GM03348 (cell line): ENCODE measurements around the gene PCSK7.
"Not testable (repeated sequence)": the region's sequence is repeated elsewhere in the genome, so short reads cannot be mapped to it uniquely, and the experiment has no call there.

ENCODE experiments used
- DNase-seq: peaks from one replicate; pipeline ENCODE4 v3.0.0; 2012; ENCODE audit warnings: low spot score

PCSK7 gene

DNA sequence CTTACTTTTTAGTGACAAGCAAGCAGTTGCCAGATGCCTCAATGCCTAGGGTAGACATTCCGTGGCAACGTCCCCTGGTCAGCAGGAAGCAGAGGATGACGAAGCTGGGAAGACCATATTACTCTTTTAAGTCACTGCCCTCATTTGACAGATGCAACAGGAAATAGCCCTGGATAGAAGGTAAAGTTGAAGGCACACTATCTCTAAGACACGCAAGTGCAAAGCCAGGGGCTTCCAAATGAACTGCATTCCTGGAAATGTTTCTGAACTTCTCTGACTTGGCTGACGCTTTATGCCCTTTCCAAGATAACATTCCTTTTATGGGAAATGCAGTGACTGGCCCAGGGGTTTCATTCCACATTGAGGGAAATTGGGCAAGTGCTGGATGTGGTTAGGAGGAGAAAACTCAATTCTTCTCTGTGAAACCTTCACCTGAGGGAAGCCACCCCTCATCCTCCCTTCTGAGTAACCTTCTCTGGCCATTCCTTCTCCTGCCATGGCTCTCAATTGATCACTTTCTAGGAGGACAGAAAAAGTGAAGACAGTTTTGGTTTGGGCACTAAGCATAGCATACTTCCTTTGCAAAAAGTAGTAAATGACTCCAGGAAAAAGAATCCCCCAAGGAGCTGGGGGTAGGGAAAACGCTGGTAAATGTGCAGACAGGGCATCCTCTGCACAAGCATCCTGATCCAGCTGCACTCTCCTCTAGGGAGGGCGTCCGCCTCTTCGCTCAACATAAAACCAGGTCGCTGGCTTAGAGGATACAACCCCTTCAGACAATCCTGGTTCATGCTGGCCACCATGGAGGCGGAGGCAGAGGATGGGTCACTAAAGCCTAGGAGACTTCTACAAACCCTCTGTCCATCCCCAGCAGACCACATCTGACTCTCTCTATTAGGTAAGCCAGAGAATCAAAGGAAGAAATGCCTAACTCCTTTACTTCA is 14.5 kb downstream of the PCSK7 start:
- DNase-seq: peak; percentile 42

DNA sequence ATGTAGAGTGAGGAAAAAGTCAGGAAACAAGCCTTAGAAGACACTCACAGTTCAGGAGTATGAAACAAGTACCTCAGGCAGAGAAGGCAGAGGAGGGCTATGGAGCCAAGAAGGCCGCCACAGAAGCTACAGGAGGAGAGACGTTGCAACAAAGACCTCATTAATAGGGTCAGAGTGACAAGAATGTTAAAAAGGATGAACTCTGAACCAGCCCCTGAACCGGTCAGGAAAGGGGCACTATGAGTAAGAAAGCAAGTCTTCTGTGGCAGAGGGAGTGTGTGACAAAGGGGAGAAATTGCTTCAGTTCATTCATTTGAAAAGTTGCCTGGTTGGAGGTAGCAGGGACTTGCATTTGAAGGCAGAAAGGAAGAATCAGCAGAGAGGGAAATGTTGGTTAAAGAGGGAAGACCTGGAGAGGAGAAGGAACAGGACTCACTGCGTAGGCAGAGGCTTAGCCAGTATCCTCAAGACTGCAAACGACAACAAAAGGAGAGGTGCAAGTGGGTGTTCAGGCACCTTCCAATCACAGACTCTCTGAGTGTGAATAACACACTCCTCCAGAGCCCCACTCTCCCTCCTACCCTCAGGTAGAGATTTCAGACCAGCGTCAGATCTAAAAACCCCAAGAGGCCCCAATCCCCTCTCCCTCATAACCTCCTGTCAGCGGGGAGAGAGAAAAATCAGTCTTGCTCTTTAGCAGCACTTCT is 17.3 kb downstream of the PCSK7 start:
- DNase-seq: no peak

DNA sequence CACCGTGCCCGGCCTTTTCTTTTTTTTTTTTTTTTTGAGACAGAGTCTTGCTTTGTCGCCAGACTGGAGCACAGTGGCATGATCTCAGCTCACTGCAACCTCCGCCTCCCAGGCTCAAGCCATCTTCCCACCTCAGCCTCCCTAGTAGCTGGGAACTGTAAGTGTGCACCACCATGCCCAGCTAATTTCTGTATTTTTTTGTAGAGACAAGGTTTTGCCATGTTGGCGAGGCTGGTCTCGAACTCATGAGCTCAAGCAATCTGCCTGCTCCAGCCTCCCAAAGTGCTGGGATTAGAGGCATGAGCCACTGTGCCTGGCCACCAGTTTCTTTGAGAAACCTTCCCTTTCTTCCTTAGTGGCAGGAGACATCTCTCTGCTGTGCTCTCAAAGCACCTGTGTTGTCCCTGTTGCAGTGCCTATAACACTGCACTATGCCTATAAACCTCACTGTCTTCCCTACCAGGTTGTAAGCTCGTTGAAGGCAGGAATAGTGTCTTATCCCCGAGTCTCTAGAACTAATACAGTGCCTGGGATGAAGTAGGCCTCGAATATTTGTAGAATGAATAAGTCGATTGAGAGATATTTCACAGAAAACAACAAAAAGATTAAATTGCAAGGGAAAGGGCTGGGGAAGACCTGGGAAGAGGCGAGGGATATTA is 19.0 kb downstream of the PCSK7 start:
- no peak for DNase-seq

DNA sequence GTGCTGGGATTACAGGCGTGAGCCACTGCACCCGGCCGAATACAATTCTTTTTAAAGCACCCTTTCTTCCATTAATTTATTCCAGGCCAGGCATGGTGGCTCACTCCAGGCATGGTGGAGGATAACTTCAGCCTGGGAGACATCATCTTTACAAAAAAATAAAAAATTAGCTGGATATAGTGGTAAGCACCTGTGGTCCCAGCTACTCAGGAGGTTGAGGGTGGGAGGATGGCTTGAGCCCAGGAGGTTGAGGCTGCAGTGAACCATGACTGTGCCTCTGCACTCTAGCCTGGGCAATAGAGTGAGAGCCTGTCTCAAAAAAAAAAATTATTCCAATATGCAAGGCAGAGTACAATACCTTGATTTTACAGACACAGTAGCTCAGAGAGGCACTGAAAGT is 21.3 kb downstream of the PCSK7 start:
- no peak for DNase-seq

DNA sequence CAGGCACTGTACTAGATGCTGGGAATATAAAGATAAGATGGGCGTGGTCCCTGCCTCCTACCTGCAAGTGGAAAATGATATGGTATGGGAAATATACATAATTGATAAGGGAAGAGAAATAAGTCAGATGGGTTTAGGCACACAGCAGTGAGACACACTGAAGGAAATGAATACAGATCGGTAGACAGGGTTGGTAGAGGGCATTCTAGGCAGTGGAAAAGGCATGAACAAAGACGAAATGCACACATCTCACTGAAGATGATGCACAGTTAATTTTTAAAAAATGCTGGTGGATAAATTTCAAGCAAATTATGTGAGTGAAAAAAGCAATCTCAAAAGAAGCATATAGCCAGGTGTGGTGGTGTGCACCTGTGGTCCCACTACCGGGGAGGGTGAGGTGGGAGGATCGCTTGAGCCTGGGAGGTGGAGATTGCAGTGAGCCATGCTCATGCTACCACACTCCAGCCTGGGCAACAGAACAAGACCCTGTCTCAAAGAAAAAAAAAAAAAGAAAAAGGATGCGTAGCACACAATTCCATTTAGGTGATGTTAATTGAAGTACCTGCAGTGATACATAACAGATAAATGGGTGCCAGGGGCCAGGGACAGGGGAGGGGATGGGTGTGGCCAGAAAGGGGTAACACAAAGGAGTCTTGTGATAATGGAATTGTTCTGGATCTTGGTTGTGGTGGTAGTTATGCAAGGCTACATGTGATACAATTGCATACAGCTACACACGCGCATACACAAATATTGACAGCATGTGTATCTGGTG is 22.3 kb downstream of the PCSK7 start:
- DNase-seq: not testable (repeated sequence)

DNA sequence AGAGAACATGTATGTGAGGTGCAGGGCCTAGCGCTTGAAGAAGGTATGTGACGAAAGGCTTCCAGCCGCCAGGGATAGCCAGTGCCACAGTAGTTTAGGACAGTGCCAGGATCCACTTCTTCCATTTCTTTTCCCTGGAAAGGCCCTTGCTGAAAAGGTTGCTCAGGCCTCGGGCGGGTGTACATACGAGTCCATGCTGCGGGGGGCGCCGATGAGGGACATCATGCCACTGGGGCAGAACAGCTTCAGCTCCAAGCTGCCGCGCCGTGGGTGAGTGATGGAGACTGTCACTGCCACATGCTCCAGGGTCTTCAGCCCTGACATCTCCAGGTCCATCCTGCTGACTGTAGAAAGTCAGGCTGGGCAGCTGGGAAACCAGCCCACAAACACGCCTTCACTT is 23.2 kb downstream of the PCSK7 start:
- not testable (repeated sequence) for DNase-seq

DNA sequence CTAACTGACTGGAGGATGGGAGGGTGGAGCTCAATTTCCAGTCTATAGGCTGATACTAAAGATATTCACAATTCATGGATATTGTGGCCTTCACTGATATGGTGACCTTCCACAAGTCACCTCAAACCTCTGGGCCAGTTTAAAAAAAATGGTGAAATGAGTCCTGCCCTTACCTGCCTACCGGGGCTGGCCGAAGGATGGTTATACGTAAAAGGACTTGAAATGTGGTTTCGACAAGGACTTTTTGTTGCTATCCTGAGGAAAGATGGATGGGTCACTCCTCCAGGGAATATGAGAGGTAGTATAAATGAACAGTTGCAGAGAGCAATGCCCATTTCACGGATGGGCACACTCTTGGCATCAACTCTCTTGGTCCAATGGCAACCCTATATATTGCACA is 24.4 kb downstream of the PCSK7 start:
- not testable (repeated sequence) for DNase-seq

DNA sequence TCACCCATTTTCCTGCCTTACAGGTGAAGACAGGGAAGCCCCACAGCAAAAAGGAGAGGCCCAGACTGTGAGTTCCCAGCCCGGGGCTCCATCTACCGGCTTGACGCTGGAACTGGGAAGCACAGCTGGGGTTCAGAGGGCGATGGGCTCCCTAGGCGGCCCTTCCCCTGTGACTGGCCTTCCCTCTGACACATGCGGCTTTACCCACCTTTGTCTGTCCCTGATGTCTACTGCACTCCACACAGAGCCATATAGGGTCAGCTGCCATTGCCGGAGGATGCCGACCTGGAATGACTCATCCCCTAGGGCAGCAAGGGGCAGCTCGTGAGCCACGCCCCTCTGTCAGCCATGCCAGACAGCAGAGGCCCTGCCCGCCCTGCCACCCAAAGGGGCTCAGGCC is 25.0 kb downstream of the PCSK7 start:
- not testable (repeated sequence) for DNase-seq

DNA sequence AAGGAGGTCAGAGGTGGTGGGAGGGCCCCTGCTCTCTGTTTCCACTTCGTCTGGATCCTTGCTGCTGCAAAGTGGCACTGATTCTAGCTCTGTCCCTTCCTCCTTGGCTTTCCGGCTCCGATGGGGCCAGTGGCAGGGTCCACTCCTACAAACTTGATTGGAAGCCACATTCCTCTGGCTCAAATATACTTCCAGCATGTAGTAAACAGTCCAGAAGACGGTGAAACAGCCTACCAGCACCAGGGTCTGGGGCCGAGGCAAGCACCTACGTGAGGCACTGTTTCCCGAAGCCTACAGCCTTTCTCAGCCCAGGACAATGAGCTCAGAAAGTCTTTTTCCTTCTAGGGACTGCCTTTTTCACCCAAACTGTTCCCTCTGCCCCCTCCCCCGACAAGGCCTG is 25.8 kb downstream of the PCSK7 start:
- DNase-seq: not testable (repeated sequence)

DNA sequence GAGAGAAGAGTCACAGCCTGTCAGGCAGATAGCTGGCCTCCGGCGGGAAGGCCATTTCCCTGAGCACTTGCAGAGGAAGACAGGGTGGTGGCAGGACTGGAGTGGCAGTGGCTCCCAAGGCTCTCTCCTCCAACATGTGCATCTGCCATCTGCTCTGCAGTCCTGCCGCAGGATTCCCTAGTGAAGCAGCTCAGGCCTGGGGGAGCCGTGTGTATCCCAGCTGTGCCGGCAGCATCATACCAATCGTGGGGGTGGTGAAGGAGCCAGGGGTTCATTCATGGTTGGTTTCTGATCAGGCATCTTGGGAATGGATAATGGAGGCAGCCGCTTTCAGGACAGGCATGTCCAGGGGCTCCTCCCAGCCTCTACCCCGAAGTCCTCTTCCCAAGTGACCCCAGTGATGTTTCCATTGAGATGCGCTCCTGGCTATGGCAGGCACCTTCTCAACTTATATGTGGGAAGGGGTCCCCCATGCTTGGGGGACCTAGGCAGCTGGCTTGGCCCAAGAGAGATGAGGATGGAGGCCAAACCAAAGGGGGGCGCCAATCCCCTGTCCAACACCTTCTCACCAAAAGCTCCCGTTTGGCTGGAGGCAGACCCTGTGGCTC is 26.6 kb downstream of the PCSK7 start:
- DNase-seq: no peak

DNA sequence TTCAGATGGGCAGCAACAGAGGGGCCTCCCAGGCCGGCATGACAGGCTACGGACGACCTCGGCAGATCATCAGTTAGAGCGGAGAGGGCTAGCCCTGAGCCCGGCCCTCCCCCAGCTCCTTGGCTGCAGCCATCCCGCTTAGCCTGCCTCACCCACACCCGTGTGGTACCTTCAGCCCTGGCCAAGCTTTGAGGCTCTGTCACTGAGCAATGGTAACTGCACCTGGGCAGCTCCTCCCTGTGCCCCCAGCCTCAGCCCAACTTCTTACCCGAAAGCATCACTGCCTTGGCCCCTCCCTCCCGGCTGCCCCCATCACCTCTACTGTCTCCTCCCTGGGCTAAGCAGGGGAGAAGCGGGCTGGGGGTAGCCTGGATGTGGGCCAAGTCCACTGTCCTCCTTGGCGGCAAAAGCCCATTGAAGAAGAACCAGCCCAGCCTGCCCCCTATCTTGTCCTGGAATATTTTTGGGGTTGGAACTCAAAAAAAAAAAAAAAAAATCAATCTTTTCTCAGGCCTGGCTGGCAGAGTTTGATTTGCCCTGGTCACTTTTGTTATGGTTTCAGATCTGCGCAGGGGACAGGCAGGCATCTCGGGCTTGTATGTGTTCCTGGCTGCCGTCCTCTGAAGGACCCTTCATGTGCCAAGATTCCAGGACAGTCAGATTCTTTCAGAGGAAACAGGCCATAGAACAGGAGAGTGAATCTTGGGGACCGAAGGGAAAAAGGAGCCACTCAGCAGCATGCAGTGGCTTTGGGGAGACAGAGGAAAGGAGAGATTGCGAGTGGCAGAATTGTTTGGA is 27.4 kb downstream of the PCSK7 start:
- no peak for DNase-seq

DNA sequence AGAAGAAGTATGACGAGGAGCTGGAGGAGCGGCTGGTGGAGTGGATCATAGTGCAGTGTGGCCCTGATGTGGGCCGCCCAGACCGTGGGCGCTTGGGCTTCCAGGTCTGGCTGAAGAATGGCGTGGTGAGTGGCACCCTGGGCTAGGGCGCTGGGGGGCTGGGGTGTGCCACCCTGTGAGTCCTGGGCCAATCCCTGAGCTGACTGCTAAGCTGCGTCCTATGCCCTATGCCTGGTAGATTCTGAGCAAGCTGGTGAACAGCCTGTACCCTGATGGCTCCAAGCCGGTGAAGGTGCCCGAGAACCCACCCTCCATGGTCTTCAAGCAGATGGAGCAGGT is 28.8 kb downstream of the PCSK7 start:
- no peak for DNase-seq

DNA sequence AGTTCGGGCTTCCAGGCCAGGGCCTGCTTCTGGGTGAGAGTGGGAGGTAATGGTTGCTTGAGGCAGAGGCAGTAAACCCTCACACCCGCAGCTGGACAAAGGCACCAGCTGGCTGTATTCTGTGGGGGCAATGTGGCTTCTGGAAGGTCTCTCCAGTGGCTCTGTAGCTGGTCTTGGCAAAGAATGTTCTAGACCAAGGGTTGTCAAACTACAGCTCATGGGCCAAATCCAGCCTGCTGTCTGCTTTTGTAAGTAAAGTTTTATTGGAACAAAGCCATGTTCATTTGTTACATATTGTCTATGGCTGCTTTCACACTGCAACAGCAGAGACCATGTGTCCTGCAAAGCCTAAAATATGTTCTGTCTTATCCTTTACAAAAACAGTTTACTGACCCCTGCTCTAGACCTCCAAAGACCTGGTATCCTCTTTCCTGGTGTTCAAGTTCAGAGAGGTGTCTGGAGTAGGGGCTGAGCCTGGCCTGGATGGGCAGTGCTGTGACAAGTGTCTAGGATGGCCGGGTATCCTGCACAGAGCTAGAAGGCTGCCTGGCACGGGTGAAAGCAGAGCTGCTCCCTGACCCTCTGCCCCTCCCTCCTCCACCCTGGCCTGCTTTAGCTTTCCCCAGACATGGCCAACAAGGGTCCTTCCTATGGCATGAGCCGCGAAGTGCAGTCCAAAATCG is 29.3 kb downstream of the PCSK7 start:
- DNase-seq: no peak

DNA sequence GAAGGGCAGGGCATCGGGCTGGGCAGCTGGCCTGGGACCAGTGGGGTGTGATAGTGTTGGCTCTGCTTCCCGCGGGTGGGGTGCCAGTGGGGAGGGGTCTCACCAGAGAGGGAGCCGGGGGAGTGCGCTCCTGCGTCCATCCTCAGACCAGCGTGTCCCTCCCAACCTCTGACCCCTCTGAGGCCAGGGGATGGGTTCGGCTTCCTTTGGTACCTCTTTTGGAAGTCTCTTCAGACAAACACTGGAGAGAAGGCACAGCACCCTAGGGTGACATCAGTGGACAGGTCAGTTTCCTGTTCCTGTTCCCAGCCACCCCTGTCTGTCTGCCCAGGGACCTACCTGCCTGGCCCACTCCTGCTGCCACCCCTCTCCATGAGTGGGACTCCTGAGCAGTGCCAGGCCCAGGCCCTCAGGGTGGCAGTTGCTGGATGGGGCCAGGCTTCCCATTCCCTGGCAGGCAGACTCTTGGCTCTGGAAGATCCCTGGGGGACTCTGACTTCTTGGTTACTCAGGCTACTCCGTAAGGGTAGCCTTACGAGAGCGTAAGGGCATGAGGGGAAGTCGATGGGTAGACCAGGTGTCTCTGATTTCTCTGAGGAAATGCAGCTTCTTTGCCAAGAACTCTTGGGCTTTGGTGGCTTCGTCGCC is 30.1 kb downstream of the PCSK7 start:
- no peak for DNase-seq

DNA sequence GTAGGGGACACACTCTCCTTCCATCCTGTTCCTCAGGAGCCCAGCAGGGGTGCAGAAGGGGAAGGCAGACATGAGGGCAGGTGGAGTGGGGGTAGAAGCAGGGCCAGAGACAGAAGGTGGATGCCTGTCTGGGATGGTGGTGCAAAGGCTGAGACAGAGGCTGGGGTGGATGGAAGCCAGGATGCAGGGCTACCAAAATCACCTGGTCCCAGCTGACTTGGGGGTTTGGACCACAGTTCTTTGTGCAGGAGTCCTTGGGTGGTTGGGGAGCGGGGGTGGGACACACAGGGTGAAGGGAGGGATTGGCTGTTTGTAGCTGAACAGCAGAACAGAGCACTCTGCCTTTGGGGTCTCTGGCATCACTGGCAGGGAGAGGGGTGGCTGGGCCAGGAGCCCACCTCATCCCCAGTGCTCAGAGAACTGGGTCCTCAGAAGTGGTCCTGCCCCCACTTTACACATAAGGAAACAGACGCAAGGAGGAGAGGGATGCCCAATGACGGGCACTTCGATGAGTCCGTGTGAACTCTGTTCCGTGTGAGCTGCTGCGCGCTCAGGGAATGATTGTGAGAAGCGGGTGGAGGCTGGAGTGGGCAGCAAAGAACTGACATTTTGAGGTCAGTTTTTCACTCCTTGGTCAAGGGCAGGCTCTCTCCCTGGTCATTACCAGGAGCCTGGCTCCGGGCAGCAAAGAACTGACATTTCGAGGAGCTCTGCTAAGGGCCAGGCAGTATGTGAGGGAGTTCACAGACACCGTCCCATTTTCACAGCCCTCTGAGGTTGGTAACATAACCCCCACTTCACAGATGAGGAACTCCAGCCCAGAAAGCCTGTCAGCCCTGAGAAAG is 30.8 kb downstream of the PCSK7 start:
- no peak for DNase-seq

DNA sequence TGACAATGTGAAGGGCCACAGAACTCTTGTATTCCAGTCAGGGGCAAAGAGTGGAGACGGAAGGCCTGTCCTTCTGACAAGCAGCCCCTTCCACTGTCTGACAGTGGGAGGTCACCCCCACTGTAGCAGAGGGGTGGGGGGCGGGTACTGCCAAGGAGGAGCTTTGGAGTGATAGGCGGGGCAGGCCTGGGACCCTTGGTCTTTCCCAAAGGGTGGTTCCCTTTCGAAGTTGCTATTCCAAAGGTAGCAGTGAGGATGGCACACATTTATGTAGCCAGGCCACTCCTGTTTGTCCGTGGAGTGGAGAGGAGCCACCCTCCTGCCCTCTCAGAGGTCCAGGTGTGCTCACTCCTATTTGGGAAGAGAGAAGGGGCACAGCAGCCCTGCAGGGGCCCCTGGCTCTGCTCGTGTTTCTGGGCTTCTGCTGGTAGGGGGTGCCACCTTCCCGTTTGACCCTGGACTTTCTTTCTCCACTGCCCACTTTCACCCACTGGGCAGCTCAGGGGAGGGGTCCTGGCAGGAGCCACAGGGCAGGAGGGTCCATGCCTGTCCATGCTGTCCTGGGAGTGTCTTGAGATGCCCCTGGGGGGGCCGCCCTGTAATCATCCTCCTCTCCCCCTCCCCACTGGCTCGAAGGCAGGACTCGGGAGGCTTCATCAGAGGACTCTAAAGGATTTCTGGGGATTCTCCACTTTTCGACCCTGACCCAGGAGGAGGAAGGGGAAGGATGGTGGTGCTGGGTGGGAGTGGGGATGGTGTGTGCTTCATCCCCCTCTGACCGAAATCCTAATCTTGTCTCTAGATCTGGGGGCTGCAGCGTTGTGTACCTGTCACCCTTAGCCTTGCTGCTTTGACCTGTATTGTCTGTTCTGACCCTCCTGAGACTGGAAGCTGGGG is 31.7 kb downstream of the PCSK7 start:
- peak; percentile 51 for DNase-seq

DNA sequence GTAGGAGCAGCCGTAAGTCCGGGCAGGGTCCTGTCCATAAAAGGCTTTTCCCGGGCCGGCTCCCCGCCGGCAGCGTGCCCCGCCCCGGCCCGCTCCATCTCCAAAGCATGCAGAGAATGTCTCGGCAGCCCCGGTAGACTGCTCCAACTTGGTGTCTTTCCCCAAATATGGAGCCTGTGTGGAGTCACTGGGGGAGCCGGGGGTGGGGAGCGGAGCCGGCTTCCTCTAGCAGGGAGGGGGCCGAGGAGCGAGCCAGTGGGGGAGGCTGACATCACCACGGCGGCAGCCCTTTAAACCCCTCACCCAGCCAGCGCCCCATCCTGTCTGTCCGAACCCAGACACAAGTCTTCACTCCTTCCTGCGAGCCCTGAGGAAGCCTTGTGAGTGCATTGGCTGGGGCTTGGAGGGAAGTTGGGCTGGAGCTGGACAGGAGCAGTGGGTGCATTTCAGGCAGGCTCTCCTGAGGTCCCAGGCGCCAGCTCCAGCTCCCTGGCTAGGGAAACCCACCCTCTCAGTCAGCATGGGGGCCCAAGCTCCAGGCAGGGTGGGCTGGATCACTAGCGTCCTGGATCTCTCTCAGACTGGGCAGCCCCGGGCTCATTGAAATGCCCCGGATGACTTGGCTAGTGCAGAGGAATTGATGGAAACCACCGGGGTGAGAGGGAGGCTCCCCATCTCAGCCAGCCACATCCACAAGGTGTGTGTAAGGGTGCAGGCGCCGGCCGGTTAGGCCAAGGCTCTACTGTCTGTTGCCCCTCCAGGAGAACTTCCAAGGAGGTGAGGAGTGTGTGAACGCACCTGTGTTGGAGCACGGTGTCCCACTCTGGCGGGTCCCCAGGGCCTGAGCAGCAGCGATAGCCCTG is 32.6 kb downstream of the PCSK7 start, which contains the start of gene TAGLN:
Gene TAGLN (plus strand): TSS at position 318 of the 863 bp plus-strand sequence. CDS start 3,644 bp downstream, outside the sequence.
- peak; percentile 98 for DNase-seq
